Tongue (tissue), 2 donors: Measurements from ENCODE around the gene SPOUT1. TPM values are rescaled to one million over a fixed set of nuclear protein-coding genes. Genes with fewer than 3 reads are reported as not detected.
A peak's percentile ranks its signal among the peaks of the same experiment; 100 is the strongest.

Experiments used
- DNase-seq: peaks from one replicate; pipeline ENCODE4 v3.0.0-alpha.2; 2015
- total RNA-seq: library from RNA; depleted of rRNA; stranded (reverse); fragments of >200 nt; gene quantifications from one replicate; pipeline ENCODE4 v1.2.3, GENCODE V29; 2014

The SPOUT1 gene
- total RNA-seq, 1 donor from 2014 or later: 17.1 TPM

DNA sequence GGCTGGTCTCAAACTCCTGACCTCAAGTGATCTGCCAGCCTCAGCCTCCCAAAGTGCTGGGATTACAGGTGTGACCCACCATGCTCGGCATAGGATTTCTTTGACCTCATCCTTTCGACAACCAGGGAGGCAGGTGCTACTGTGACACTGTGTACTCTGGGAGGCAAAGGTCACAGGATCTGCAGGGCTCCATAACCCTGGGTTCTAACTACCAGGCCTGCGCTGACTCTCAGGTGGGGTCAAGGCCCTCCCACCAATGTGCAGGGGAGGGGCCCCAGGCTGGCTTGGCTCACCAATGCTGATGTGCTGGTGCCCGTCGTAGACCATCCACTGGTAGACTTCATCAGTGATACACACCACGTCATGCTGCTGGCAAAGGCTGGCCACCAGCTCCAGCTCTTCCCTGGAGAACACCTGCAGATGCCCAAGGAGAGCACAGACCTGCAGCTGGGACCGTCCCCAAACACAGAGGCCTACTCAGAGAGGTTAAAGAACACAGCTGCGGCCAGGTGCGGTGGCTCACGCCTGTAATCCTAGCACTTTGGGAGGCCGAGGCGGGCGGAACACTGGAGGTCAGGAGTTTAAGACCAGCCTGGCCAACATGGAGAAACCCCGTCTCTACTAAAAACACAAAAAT, 7.0 kb upstream of the SPOUT1 start:
- no peak for DNase-seq

GRCh38 chr9:128835246-128836210, 5.9 kb upstream of the SPOUT1 start:
- DNase-seq: no peak

DNA sequence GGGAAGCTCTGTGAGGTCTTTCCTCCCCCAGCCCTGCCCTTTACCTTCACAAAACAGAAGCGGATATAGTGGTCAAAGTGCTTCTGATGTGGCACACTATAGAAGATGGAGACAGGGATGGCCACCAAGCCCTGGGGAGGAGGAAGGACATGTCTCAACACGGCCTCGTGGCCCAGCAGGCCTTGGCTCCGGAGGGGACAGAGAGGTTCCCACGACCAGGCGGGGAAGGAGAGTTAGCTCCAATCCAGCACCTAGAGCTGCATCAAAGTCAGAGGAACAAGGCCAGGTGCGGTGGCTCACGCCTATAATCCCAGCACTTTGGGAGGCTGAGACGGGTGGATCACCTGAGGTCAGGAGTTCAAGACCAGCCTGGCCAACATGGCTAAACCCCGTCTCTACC, 4.1 kb upstream of the SPOUT1 start:
- no peak for DNase-seq

DNA sequence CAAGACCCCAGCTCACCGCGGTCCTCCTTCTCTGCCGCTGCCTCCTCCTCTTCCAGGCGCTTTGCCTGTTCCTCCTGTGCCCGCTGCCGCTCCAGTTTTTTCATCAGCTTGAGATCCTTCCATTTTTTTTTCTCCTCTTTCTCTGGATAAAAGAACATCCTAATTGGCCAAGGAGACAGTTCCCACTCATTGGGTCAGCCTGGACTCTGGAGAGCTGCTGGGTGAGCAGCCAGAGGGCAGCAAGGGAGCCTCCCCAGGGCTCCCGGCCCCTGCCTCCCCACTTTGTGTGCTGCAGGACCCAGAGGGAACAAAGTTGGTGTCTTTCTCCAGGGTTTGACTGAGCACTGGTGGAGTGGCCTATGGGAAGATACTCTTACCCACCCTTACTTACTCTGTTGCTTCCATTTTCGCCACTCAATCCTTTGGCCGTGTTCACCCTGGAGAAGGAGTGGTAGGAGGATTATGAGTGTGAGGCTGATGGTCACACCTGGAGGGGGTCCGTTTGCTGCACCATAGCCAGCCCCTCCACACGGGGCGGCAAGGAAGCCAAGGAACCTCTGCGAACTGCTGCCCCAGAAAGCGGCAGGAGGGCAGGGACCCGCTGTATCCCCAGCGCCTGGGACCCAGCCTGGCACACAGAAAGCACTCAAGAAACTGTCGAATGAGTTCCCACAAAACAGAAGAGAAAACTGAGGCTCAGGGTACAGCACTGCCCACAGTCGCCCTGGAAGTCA, 708 bp downstream of the SPOUT1 start:
- DNase-seq: no peak

GRCh38 chr9:128828267-128828666, 1.3 kb downstream of the SPOUT1 start:
- DNase-seq: no peak

DNA sequence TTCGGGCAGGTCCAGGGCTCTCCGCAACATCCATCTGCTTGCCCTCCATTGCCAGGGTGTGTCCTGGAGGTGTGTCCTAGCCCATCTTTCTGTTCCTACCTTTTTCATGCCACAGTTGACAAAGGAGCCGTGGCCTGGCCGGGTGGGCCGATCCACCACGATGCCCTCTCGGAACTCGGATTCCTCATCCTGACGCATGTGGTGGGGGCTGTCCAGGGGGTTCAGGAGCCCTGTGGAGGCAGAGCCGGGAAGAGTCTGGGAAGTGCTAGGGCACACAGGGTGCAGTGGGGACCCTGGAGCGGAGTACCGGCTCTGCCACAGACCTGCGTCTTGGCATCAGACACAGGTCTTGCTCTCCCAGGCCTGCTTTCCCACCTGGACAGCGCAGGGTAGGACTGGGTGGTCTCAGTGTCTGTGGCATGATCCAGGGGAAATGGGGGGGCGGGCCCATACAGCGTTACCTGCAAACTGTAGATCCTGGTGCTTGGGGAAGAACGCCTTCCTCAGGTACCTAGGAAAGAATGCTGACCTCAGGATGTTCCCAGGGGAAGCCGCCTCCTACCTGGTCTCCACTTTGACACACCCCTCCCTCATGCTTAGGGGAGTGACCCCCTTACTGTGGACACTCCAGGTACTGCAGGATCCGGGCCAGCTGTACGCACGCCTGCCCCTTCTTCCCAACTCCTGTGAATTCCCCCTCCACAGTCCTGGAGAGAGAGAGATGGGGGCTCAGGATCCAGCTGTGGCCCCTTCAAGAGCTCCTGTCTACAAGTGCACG, 3.5 kb downstream of the SPOUT1 start:
- DNase-seq: no peak

- DNase-seq: no peak
Observed at GRCh38 chr9:128824911-128825310, 4.7 kb downstream of the SPOUT1 start.

GRCh38 chr9:128823903-128824406, 5.6 kb downstream of the SPOUT1 start:
- DNase-seq: no peak

GRCh38 chr9:128823362-128823902, 6.2 kb downstream of the SPOUT1 start:
- no peak for DNase-seq

DNA sequence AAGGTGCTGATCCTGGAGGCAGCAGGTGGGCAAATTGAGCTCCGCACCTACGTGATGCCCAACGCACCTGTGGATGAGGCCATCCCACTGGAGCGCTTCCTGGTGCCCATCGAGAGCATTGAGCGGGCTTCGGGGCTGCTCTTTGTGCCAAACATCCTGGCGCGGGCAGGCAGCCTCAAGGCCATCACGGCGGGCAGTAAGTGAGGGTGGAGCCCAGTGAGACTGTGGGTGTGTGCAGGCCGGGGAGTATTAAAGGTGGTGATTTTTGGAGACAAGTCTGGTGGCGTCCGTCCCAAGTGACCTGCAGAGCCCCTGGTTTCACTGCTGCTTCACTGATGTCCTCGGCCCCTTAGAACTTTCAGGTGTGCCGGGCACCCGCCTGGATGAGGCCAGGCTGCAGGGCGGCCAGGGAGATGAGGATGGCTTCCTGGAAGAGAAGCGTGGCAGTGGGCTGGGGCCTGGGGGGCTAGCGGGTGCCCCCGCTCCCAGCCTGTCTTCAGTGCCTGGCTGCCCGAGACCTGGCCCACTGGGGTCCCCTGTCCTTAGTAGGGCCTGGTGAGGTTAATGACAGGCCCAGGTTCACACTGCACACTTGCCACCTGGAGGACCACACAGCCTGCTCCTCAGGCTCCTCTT, 7.1 kb downstream of the SPOUT1 start:
- no peak for DNase-seq

DNA sequence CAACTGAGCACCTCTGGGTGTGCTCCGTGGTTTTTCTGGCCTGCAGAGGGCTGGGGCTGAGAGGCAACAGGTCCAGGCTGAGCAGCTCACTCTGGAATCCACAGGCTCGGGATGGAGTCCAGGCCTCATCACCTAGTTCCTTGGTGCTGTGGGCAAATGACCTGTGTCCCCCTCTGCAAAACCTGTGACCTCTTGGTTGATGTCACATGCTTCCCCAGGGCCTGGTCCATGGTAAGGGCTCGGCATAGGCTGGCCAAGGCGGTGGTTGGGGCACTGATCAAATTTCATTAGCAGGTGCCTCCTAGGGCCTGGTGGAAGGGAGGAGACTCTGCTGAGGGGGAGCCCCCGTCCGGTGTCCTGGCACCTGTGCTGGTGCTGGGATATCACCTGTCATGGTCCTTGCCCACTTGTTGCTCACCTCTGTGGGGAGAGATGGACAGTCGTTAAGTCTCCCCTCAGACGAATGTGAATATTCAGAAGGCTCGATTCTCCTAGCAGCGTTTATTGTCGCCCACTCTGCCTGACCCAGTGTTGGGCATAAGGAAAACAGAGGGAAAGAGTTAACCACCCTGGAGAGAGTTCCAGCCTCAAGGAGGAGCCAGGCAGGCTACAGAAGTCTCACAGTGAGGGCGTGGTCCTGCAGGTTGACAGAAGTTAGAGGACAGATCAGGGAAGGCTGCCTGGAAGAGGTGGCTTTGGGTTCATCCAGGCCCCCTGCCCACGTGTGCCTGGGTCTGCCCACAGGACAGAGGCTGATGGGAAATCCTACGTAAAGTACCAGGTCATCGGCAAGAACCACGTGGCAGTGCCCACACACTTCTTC, 7.8 kb downstream of the SPOUT1 start:
- DNase-seq: no peak

DNA sequence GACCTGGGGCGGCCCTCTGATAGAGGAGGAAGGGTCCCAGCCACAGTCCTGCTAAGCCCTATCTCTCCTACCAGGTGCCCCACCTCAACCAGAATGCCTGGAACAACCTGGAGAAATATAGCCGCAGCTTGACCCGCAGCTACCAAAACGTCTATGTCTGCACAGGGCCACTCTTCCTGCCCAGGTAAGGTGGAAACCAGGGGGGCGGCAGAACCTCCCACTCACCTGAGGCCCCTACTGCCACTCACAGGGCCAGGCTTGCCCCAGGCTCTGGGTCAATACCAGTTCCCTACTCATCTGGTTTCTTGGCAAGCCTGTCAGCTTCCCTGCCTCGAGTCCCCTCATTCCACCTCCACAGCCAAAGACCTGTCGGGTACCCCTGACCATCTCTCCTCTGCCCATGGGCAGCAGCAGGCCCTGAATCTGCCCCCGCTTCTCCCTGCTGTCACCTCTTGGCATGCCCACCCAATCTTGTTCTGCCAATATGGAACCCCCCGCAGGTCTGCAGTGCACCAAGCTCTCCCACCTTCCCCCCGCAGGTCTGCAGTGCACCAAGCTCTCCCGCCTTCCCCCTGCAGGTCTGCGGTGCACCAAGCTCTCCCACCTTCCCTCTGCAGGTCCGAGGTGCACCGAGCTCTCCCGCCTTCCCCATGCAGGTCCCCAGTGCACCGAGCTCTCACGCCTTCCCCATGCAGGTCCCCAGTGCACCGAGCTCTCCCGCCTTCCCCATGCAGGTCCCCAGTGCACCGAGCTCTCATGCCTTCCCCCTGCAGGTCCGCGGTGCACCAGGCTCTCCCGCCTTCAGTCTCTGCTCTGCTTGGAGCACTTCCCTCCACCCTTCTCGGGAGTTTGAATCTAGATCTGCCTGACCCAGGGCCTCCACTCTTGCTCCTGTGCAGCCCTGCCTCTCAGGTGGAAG, 8.7 kb downstream of the SPOUT1 start:
- DNase-seq: no peak

GRCh38 chr9:128819716-128820664, 9.6 kb downstream of the SPOUT1 start:
- DNase-seq: peak; percentile 64

- DNase-seq: peak; percentile 60
Observed at GRCh38 chr9:128818839-128819715, 10.5 kb downstream of the SPOUT1 start.

DNA sequence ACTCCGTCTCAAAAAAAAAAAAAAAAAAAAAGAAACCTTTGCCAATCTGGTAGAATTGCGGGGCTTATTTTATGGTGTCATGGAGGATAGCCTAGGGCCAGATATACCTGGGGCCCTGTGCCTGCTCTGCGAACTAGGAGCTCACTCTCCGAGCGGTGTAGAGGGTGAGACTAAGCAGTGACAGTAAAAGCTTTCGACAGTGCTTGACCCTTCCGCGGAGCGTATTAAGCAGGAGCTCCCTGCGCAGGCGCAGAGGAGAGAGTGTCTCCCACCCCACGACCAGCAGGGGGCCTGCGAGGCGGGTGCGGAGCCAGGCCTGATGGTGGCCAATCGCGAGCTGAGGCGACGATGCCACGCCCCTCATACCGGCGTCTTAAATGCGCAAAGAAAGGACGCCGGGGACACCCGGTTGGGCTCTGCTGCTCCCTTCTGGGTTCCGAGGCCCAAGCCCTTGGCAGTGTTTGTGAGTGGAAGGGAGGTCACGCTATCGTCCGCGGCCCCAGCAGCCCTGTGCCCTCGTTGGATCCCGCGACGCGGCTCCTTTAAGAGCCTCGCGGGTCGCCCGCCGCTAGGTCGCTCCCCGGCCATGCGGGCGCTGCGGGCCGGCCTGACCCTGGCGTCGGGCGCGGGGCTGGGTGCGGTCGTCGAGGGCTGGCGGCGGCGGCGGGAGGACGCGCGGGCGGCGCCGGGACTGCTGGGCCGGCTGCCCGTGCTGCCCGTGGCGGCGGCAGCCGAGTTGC, 11.3 kb downstream of the SPOUT1 start, which contains the start of gene ENDOG:
Gene ENDOG, plus strand, starts transcription at position 402 of the 740 bp plus-strand sequence. Its CDS starts 185 bp downstream, at position 587.
- peak; percentile 99 for DNase-seq

- DNase-seq: no peak
Observed at GRCh38 chr9:128810873-128811272, 18.7 kb downstream of the SPOUT1 start.
